Liver (tissue), 9 donors: ENCODE data around the gene PARK7. TPM values are rescaled to one million over a fixed set of nuclear protein-coding genes. Genes with fewer than 3 reads are reported as not detected.

Experiments used
- DNase-seq: peaks from one replicate; pipeline ENCODE4 v3.0.0-alpha.2; 2017; ENCODE audit warnings: low spot score
- H3K27ac ChIP-seq, 2 donors: one replicate each; pipeline ENCODE4 v1.7.0; 2013; ENCODE audit warnings: inconsistent platforms in 2 of 2, low read length in 2 of 2, control low read depth in 1 of 2, low read depth in 1 of 2, mild to moderate bottlenecking in 1 of 2
- H3K27me3 ChIP-seq, 4 donors: one replicate each; pipeline versions ENCODE4 v1.6.1 to v1.7.0; 2013; ENCODE audit warnings: low read length in 3 of 4, inconsistent platforms in 1 of 4, mild to moderate bottlenecking in 1 of 4, moderate library complexity in 1 of 4; ENCODE audit not compliant: control insufficient read depth in 4 of 4, insufficient read depth in 4 of 4
- H3K36me3 ChIP-seq, 4 donors: one replicate each; pipeline versions ENCODE4 v1.6.1 to v1.7.0; 2013; ENCODE audit warnings: low read length in 3 of 4, mild to moderate bottlenecking in 3 of 4, low read depth in 1 of 4, moderate library complexity in 1 of 4; ENCODE audit not compliant: control insufficient read depth in 4 of 4, insufficient read depth in 3 of 4
- H3K4me1 ChIP-seq, 4 donors: one replicate each; pipeline versions ENCODE4 v1.6.1 to v1.7.0; 2013; ENCODE audit warnings: low read length in 3 of 4, mild to moderate bottlenecking in 3 of 4, moderate library complexity in 1 of 4; ENCODE audit not compliant: control insufficient read depth in 4 of 4, insufficient read depth in 4 of 4
- H3K4me3 ChIP-seq, 3 donors: one replicate each; pipeline versions ENCODE4 v1.6.1 to v1.7.0; 2013; ENCODE audit warnings: low read length in 3 of 3, control low read depth in 1 of 3, low read depth in 1 of 3, mild to moderate bottlenecking in 1 of 3
- H3K9ac ChIP-seq, 2 donors: one replicate each; pipeline ENCODE4 v1.7.0; 2013; ENCODE audit warnings: low read length in 2 of 2, mild to moderate bottlenecking in 2 of 2, moderate library complexity in 2 of 2, control low read depth in 1 of 2, low read depth in 1 of 2
- H3K9me3 ChIP-seq, 4 donors: one replicate each; pipeline versions ENCODE4 v1.6.1 to v1.7.0; 2013; ENCODE audit warnings: low read length in 3 of 4; ENCODE audit not compliant: control insufficient read depth in 4 of 4
- ATF3 ChIP-seq: IDR thresholded peaks from 2 replicates; pipeline ENCODE4 v1.6.1; 2016; ENCODE audit warnings: antibody characterized with exemption
- CTCF ChIP-seq: fragments of 150-350 bp; IDR thresholded peaks from 2 replicates; pipeline ENCODE4 v1.5.1; 2017; ENCODE audit warnings: improper control_type of control experiment, low read depth, low read length; ENCODE audit not compliant: missing input control
- FOXA1 ChIP-seq: IDR thresholded peaks from 2 replicates; pipeline ENCODE4 v1.6.1; 2016; ENCODE audit warnings: antibody characterized with exemption
- GABPA ChIP-seq, 2 donors: IDR thresholded peaks in 1 of 2; conservative IDR thresholded peaks in 1 of 2; 2 replicates each; pipeline ENCODE4 v1.6.1; 2016; ENCODE audit warnings: antibody characterized with exemption in 2 of 2, mild to moderate bottlenecking in 1 of 2, moderate library complexity in 1 of 2
- HNF4A ChIP-seq, 2 donors: conservative IDR thresholded peaks; 2 replicates each; pipeline ENCODE4 v1.6.1; 2016; ENCODE audit warnings: antibody characterized with exemption in 2 of 2, mild to moderate bottlenecking in 2 of 2
- HNF4G ChIP-seq: IDR thresholded peaks from 2 replicates; pipeline ENCODE4 v1.6.1; 2016; ENCODE audit warnings: antibody characterized with exemption
- JUND ChIP-seq, 2 donors: IDR thresholded peaks; 2 replicates each; pipeline ENCODE4 v1.6.1; 2016; ENCODE audit warnings: antibody characterized with exemption in 2 of 2
- RAD21 ChIP-seq, 2 donors: IDR thresholded peaks; 2 replicates each; pipeline ENCODE4 v1.6.1; 2016; ENCODE audit warnings: antibody characterized with exemption in 2 of 2, mild to moderate bottlenecking in 2 of 2
- REST ChIP-seq: IDR thresholded peaks from 2 replicates; pipeline ENCODE4 v1.6.1; 2016; ENCODE audit warnings: antibody characterized with exemption, mild to moderate bottlenecking
- RXRA ChIP-seq, 2 donors: IDR thresholded peaks; 2 replicates each; pipeline ENCODE4 v1.6.1; 2017 to 2018; ENCODE audit warnings: antibody characterized with exemption in 2 of 2, mild to moderate bottlenecking in 1 of 2
- SP1 ChIP-seq: IDR thresholded peaks from 2 replicates; pipeline ENCODE4 v1.6.1; 2018; ENCODE audit warnings: antibody characterized with exemption, mild to moderate bottlenecking
- TAF1 ChIP-seq: conservative IDR thresholded peaks from 2 replicates; pipeline ENCODE4 v1.6.1; 2016; ENCODE audit warnings: antibody characterized with exemption, mild to moderate bottlenecking
- YY1 ChIP-seq: IDR thresholded peaks from 2 replicates; pipeline ENCODE4 v1.6.1; 2016; ENCODE audit warnings: antibody characterized with exemption, mild to moderate bottlenecking
- WGBS: extraction: QIAGEN DNeasy Blood & Tissue Kit; methylation state at CpG from one replicate; pipeline ENCODE4 v1.1.7; 2013; 5-methylcytosine and 5-hydroxymethylcytosine counted together
- polyA plus RNA-seq, 2 donors: library from polyadenylated mRNA; stranded (reverse) in 1 of 2; unstranded in 1 of 2; fragments of 200-250 nt in 1 of 2; fragments of >200 nt in 1 of 2; fragmentation: Nextera tagmentation in 1 of 2; extraction: Ambion mirVana in 1 of 2; gene quantifications; one replicate each; pipeline versions ENCODE4 v1.2.1 to v1.2.3, GENCODE V29; 2013 to 2015
- total RNA-seq, 2 donors: library from RNA; depleted of rRNA; stranded (reverse); fragments of >200 nt; gene quantifications; one replicate each; pipeline ENCODE4 v1.2.3, GENCODE V29; 2014
- donor health status: healthy.
- donor health status: healthy.
- donor health status: healthy.
- donor health status: healthy.
- donor health status: healthy.

PARK7 gene
- total and polyA plus RNA-seq, 4 donors = 107 to 297 (median 181) TPM

- no peaks in the 10 kb centered on the region for H3K9me3 ChIP-seq
- H3K27ac ChIP-seq = no peak overlapping the region
- H3K4me1 ChIP-seq = no peaks in the 10 kb centered on the region
- no peak for DNase-seq
- H3K36me3 ChIP-seq = no peaks in the 10 kb centered on the region
- no peak for TF ChIP-seq YY1
- TF ChIP-seq HNF4G = no peak
- TF ChIP-seq FOXA1 = no peak
- no peak for TF ChIP-seq RAD21 (IDR thresholded peaks at IDR 0.05)
- TF ChIP-seq SP1 = no peak
- no peak for TF ChIP-seq CTCF
- H3K9ac ChIP-seq = no peak overlapping the region
- no peak overlapping the region for H3K4me3 ChIP-seq
- WGBS = 86% methylated on average over 3 of the region's 3 CpGs
- peaks cover 0 to 3% (median 1%) of the 10 kb centered on the region in 4 donors for H3K27me3 ChIP-seq
Observed at GRCh38 chr1:7912145-7912544, 49.4 kb upstream of the PARK7 start.

GRCh38 chr1:7912743-7913557 lies 48.6 kb upstream of the PARK7 start:
- peaks cover 0 to 3% (median 2%) of the 10 kb centered on the region in 4 donors for H3K27me3 ChIP-seq
- DNase-seq = no peak
- WGBS = 52% methylated on average over 18 of the region's 18 CpGs
- H3K9ac ChIP-seq = no peak overlapping the region
- H3K4me3 ChIP-seq = no peak overlapping the region
- no peak overlapping the region for H3K27ac ChIP-seq
- TF ChIP-seq RAD21 (IDR thresholded peaks at IDR 0.05) (no peak), SP1 (no peak), TAF1 (no peak), ATF3 (no peak), RXRA (IDR thresholded peaks at IDR 0.05) (no peak), HNF4G (no peak), HNF4A (conservative IDR thresholded peaks at IDR 0.05) (no peak), JUND (IDR thresholded peaks at IDR 0.05) (no peak), CTCF (no peak), REST (no peak), GABPA (IDR thresholded peaks at IDR 0.05 in 1 of 2, conservative IDR thresholded peaks at IDR 0.05 in 1 of 2) (no peak)
- H3K9me3 ChIP-seq = no peaks in the 10 kb centered on the region
- H3K4me1 ChIP-seq = no peaks in the 10 kb centered on the region
- no peaks in the 10 kb centered on the region for H3K36me3 ChIP-seq
